Tibial nerve (tissue), 4 donors: ENCODE measurements around the gene THNSL1. TPM values are rescaled to one million over a fixed set of nuclear protein-coding genes. Genes with fewer than 3 reads are reported as not detected.
A peak's percentile ranks its signal among the peaks of the same experiment; 100 is the strongest.
"Not testable (repeated sequence)": the region's sequence is repeated elsewhere in the genome, so short reads cannot be mapped to it uniquely, and the experiment has no call there.

ENCODE experiments used
- DNase-seq, 2 donors: peaks; one replicate each; pipeline ENCODE4 v3.0.0-alpha.2; 2019; ENCODE audit warnings: low spot score in 2 of 2
- H3K27ac ChIP-seq, 4 donors: fragments of 200-600 bp; sonication (generic) in 3 of 4; one replicate each; pipeline ENCODE4 v1.5.1; 2017 to 2019; ENCODE audit warnings: mild to moderate bottlenecking in 1 of 4
- H3K27me3 ChIP-seq, 2 donors: fragments of 200-600 bp; sonication (generic) in 1 of 2; one replicate each; pipeline versions ENCODE4 v1.5.1 to v1.6.0; 2017 to 2019
- H3K36me3 ChIP-seq, 3 donors: fragments of 200-600 bp; sonication (generic); one replicate each; pipeline ENCODE4 v1.5.1; 2018 to 2019
- H3K4me1 ChIP-seq, 4 donors: fragments of 200-600 bp; sonication (generic) in 3 of 4; one replicate each; pipeline ENCODE4 v1.5.1; 2017 to 2019
- H3K4me3 ChIP-seq, 4 donors: fragments of 200-600 bp; sonication (generic) in 3 of 4; one replicate each; pipeline ENCODE4 v1.5.1; 2017 to 2019; ENCODE audit warnings: mild to moderate bottlenecking in 1 of 4, moderate library complexity in 1 of 4
- H3K9me3 ChIP-seq, 4 donors: fragments of 200-600 bp; sonication (generic) in 3 of 4; one replicate each; pipeline ENCODE4 v1.5.1; 2017 to 2019
- CTCF ChIP-seq, 5 experiments: fragments of 200-600 bp in 3 of 5; fragments of 450-650 bp in 2 of 5; sonication (generic) in 3 of 5; IDR thresholded peaks; one replicate each; pipeline ENCODE4 v1.5.1; 2016 to 2019; ENCODE audit warnings: antibody characterized with exemption in 5 of 5, mild to moderate bottlenecking in 3 of 5, moderate library complexity in 2 of 5
- EP300 ChIP-seq, 2 donors: sonication (generic); formaldehyde crosslinking; IDR thresholded peaks; one replicate each; pipeline ENCODE4 v1.6.1; 2017; ENCODE audit warnings: antibody characterized with exemption in 2 of 2, mild to moderate bottlenecking in 1 of 2
- POLR2A ChIP-seq, 2 donors: fragments of 450-650 bp; IDR thresholded peaks; one replicate each; pipeline ENCODE4 v1.6.1; 2017; ENCODE audit warnings: antibody characterized with exemption in 2 of 2, mild to moderate bottlenecking in 2 of 2, moderate library complexity in 2 of 2
- WGBS, 2 donors: methylation state at CpG; one replicate each; pipeline ENCODE4 v1.1.5; 2018; 5-methylcytosine and 5-hydroxymethylcytosine counted together
- total RNA-seq, 4 donors: library from RNA; depleted of rRNA; stranded (reverse); fragments of >200 nt; gene quantifications; one replicate each; pipeline ENCODE4 v1.1.0, GENCODE V29; 2016

The THNSL1 gene, protein sequence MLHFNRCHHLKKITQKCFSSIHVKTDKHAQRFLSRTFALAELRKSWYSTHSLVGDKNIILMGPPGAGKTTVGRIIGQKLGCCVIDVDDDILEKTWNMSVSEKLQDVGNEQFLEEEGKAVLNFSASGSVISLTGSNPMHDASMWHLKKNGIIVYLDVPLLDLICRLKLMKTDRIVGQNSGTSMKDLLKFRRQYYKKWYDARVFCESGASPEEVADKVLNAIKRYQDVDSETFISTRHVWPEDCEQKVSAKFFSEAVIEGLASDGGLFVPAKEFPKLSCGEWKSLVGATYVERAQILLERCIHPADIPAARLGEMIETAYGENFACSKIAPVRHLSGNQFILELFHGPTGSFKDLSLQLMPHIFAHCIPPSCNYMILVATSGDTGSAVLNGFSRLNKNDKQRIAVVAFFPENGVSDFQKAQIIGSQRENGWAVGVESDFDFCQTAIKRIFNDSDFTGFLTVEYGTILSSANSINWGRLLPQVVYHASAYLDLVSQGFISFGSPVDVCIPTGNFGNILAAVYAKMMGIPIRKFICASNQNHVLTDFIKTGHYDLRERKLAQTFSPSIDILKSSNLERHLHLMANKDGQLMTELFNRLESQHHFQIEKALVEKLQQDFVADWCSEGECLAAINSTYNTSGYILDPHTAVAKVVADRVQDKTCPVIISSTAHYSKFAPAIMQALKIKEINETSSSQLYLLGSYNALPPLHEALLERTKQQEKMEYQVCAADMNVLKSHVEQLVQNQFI
- 1 to 10 TPM; 1.5 to 2.7 (median 1.8) TPM for total RNA-seq

- TF ChIP-seq CTCF (IDR thresholded peaks at IDR 0.05), result peak in 2 of 5 experiments; percentile 16 to 22
- peak; percentile 19 to 89 for TF ChIP-seq EP300 (IDR thresholded peaks at IDR 0.05)
- peak; percentile 69 to 83 for TF ChIP-seq POLR2A (IDR thresholded peaks at IDR 0.05)
- H3K4me1 ChIP-seq, result peaks cover 0 to 16% (median 0%) of the 10 kb centered on the region in 4 donors
- H3K27ac ChIP-seq, result peak within 1 kb of the TSS; percentile 83 to 94 (median 91)
- H3K27me3 ChIP-seq, result no peaks in the 10 kb centered on the region
- H3K9me3 ChIP-seq, result no peaks in the 10 kb centered on the region
- WGBS, 2 donors, result 0 to 1% methylated on average over 67 to 69 of the region's 69 CpGs
- H3K36me3 ChIP-seq, result no peaks in the 10 kb centered on the region
- H3K4me3 ChIP-seq, result peak within 1 kb of the TSS; percentile 66 to 76 (median 66)
- peak; percentile 96 to 97 for DNase-seq
These were observed at the start of gene THNSL1 for GRCh38 chr10:25016376-25017153. Gene THNSL1 (plus strand): TSS chr10:25016612. CDS start chr10:25023224, 6,612 bp downstream.

DNA sequence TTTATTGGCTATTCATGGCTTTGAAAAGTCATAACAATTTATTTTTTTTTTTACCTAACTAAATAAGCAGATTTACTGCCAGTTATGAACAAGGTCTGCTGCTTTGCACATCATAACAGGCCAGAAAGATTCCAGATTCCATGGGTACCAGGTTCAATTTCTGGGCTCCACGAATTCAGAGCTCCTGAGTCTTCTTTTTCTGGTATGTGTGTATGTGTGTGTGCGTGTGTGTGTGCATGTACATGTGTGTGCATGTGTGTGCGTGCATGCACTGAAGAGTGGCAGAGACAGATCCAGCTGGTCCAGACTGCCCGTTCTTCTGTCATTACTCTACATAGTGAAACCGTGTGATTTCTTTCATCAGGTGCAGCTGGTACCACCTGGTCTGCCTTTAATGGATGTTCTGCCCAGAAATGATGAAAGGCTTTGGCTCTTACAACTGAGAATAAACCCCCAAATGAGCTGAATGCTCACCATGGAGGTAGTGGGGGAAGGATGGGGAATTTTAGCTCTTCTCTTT is 49.4 kb upstream of the THNSL1 start:
- DNase-seq, result no peak

DNA sequence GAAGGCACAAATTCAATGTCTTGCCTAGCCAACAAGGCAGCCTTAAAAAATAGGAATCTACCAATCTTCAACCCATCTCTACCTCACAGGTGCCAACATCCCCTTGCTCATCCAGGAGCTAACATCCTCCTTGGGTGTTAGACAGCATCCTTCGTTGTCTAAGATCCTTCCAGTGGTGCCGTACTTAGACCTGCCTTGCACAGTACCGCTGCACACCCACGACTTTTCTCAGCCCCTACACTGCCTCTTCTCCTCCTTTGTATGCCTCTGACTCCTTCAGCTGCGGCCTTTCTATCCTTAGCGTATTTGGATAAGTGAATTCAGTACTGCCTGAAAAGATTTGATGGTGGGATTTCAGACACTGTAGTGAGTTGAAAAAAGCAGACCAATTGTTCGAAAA is 48.1 kb upstream of the THNSL1 start:
- no peak for TF ChIP-seq EP300 (IDR thresholded peaks at IDR 0.05)
- TF ChIP-seq POLR2A (IDR thresholded peaks at IDR 0.05), result no peak
- no peak for TF ChIP-seq CTCF (IDR thresholded peaks at IDR 0.05)

More for the DNA sequence above, 49.4 kb upstream of the THNSL1 start:
- H3K4me3 ChIP-seq, result no peak overlapping the region
- WGBS, 2 donors, result 97% methylated on average over 5 of the region's 5 CpGs
- H3K9me3 ChIP-seq, result no peaks in the 10 kb centered on the region
- H3K27ac ChIP-seq, result no peak overlapping the region
- no peak for TF ChIP-seq CTCF (IDR thresholded peaks at IDR 0.05)
- TF ChIP-seq POLR2A (IDR thresholded peaks at IDR 0.05), result no peak
- no peak for TF ChIP-seq EP300 (IDR thresholded peaks at IDR 0.05)
- H3K36me3 ChIP-seq, result no peaks in the 10 kb centered on the region
- H3K4me1 ChIP-seq, result no peaks in the 10 kb centered on the region
- no peaks in the 10 kb centered on the region for H3K27me3 ChIP-seq

DNA sequence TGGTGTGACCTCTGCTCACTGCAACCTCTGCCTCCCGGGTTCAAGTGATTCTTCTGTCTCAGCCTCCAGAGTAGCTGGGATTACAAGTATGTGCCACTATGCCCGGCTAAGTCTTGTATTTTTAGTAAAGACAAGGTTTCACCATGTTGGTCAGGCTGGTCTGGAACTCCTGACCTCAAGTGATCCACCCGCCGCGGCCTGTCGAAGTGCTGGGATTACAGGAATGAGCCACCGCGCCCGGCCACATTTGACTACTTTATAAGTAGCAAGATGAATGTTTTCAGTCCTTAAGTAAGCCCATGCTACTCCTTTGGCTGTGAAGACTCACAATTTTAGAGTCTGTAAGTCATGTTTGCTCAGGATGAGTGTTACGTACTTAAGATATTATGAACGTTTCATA is 47.5 kb upstream of the THNSL1 start:
- not testable (repeated sequence) for H3K36me3 ChIP-seq, DNase-seq, H3K4me1 ChIP-seq, H3K27me3 ChIP-seq, H3K4me3 ChIP-seq, H3K9me3 ChIP-seq, H3K27ac ChIP-seq
- 91 to 95% methylated on average over 11 of the region's 11 CpGs for WGBS, 2 donors

More for the DNA sequence above, 48.1 kb upstream of the THNSL1 start:
- Histone ChIP-seq H3K27me3 (no peaks in the 10 kb centered on the region), H3K27ac (no peak overlapping the region), H3K9me3 (no peaks in the 10 kb centered on the region), H3K4me1 (no peaks in the 10 kb centered on the region), H3K36me3 (no peaks in the 10 kb centered on the region), H3K4me3 (no peak overlapping the region)
- WGBS, 2 donors, result 89 to 97% methylated on average over 7 of the region's 7 CpGs
- no peak for DNase-seq

DNA sequence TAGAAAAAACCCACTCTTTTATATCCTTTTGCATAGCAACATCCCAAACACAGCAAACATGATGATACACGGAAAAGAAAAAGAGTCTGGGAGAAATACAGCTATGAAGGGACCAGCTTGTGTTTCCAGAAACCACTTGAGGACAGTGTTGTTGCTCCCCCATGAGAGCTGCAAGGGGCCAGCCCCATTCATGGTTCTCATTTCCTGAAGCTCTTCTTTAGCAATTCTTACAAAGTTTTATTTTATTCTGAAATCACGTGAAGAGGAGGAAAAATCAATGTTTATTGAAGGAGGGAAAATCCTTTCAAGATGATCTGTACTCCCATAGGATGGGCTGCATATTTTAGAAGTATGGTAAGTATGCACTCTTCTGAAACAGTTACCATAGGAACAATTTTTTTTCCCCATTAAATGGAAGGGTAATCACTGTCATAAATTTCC is 46.6 kb upstream of the THNSL1 start:
- H3K36me3 ChIP-seq, result no peaks in the 10 kb centered on the region
- no peak overlapping the region for H3K4me3 ChIP-seq
- H3K4me1 ChIP-seq, result no peaks in the 10 kb centered on the region
- no peak overlapping the region for H3K27ac ChIP-seq
- no peaks in the 10 kb centered on the region for H3K27me3 ChIP-seq
- TF ChIP-seq CTCF (IDR thresholded peaks at IDR 0.05) (no peak), POLR2A (IDR thresholded peaks at IDR 0.05) (no peak), EP300 (IDR thresholded peaks at IDR 0.05) (no peak)
- DNase-seq, result no peak
- no peaks in the 10 kb centered on the region for H3K9me3 ChIP-seq
- WGBS, 2 donors, result 36 to 42% methylated on average over 2 of the region's 2 CpGs
